Endothelial cell (in vitro differentiated cells): Measurements from ENCODE around the gene CT45A10. TPM values are rescaled to one million over a fixed set of nuclear protein-coding genes. Genes with fewer than 3 reads are reported as not detected.
"Not testable (repeated sequence)": the region's sequence is repeated elsewhere in the genome, so short reads cannot be mapped to it uniquely, and the experiment has no call there.

ENCODE experiments used
- DNase-seq: peaks from one replicate; pipeline ENCODE4 v3.0.0; 2021; ENCODE audit warnings: low spot score
- H3K27ac Mint-ChIP-seq: one replicate; pipeline ENCODE4 v1.8.0; 2021; ENCODE audit warnings: mixed read lengths, inconsistent platforms; ENCODE audit not compliant: unreplicated experiment
- H3K27me3 Mint-ChIP-seq: one replicate; pipeline ENCODE4 v1.8.0; 2021; ENCODE audit warnings: mild to moderate bottlenecking, moderate library complexity, mixed read lengths, inconsistent platforms; ENCODE audit not compliant: unreplicated experiment
- H3K36me3 Mint-ChIP-seq: one replicate; pipeline ENCODE4 v1.8.0; 2021; ENCODE audit warnings: mild to moderate bottlenecking, low read depth, mixed read lengths, inconsistent platforms; ENCODE audit not compliant: unreplicated experiment
- H3K4me1 Mint-ChIP-seq: one replicate; pipeline ENCODE4 v1.8.0; 2021; ENCODE audit warnings: mild to moderate bottlenecking, mixed read lengths, inconsistent platforms; ENCODE audit not compliant: unreplicated experiment
- H3K4me3 Mint-ChIP-seq: one replicate; pipeline ENCODE4 v1.8.0; 2021; ENCODE audit warnings: mild to moderate bottlenecking, mixed read lengths, inconsistent platforms; ENCODE audit not compliant: unreplicated experiment
- H3K9me3 Mint-ChIP-seq: one replicate; pipeline ENCODE4 v1.8.0; 2021; ENCODE audit warnings: mixed read lengths, inconsistent platforms; ENCODE audit not compliant: unreplicated experiment
- total RNA-seq: library from RNA; stranded (reverse); fragmentation: NEBNext Ultra II Directional; extraction: Animal tissue kit (Norgen Biotek cat#: 25700); gene quantifications from one replicate; pipeline ENCODE4 v1.2.1, GENCODE V29; 2021; ENCODE audit not compliant: unreplicated experiment
- TF ChIP-seq, protein P1 (sequence below): fragments of 200-600 bp; sonication (generic); IDR thresholded peaks from one replicate; pipeline ENCODE4 v1.5.0; 2021; ENCODE audit warnings: antibody characterized with exemption; ENCODE audit not compliant: unreplicated experiment

CT45A10 gene
- total RNA-seq, 1 donor from 2014 or later = not detected

- peaks cover 4% of the 10 kb centered on the region for H3K27me3 Mint-ChIP-seq
- H3K9me3 Mint-ChIP-seq = no peaks in the 10 kb centered on the region
- no peak overlapping the region for H3K27ac Mint-ChIP-seq
- no peak for DNase-seq
- H3K4me3 Mint-ChIP-seq = no peak overlapping the region
- TF ChIP-seq, protein P1, sequence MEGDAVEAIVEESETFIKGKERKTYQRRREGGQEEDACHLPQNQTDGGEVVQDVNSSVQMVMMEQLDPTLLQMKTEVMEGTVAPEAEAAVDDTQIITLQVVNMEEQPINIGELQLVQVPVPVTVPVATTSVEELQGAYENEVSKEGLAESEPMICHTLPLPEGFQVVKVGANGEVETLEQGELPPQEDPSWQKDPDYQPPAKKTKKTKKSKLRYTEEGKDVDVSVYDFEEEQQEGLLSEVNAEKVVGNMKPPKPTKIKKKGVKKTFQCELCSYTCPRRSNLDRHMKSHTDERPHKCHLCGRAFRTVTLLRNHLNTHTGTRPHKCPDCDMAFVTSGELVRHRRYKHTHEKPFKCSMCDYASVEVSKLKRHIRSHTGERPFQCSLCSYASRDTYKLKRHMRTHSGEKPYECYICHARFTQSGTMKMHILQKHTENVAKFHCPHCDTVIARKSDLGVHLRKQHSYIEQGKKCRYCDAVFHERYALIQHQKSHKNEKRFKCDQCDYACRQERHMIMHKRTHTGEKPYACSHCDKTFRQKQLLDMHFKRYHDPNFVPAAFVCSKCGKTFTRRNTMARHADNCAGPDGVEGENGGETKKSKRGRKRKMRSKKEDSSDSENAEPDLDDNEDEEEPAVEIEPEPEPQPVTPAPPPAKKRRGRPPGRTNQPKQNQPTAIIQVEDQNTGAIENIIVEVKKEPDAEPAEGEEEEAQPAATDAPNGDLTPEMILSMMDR = no peak
- no peaks in the 10 kb centered on the region for H3K36me3 Mint-ChIP-seq
- H3K4me1 Mint-ChIP-seq = no peaks in the 10 kb centered on the region
These were observed 21.2 kb upstream of the CT45A10 start for GRCh38 chrX:135914404-135914803.

DNA sequence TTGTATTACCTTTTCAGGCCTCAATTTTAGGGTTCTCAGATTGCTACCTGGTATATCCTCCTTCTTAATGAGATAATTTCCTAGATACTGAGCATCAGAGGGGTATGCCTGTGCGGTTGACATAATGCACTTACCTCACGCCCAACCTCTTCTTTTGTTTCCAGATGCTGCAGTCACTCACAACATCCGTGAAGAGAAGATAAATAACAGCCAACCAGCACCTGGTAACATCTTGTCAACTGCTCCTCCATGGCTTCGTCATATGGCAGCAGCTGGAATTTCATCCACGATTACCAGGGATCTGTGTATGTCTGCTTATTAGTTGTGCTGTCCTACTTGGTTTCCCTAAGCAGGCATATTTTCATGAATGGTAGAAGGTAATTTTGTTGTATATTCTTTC is 17.0 kb upstream of the CT45A10 start:
- no peak overlapping the region for H3K27ac Mint-ChIP-seq
- peaks cover 4% of the 10 kb centered on the region for H3K27me3 Mint-ChIP-seq
- no peak for DNase-seq
- H3K4me3 Mint-ChIP-seq = no peak overlapping the region
- H3K4me1 Mint-ChIP-seq = no peaks in the 10 kb centered on the region
- no peaks in the 10 kb centered on the region for H3K36me3 Mint-ChIP-seq
- no peaks in the 10 kb centered on the region for H3K9me3 Mint-ChIP-seq
- TF ChIP-seq, protein P1 = no peak

DNA sequence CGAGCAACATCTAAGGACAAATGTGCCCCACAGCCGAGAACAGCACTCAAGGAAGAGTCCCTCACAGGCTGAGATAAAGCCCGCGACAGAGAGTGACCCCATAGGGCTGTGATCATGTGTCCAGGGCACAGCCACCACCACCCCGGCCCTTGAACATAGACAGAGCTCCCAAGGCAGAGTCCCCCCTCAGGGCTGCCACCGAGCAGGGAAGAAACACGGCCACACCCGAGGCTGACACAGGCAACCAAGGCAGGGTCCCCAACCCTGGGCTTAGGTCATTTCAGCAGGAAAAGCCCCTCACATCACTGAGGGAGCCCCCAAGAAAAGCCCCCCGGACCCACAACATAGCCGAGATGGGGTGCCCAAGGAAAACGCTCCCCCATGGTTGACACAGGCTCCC is 463 bp downstream of the CT45A10 start:
- H3K4me3 Mint-ChIP-seq = no peak overlapping the region
- DNase-seq = no peak
- no peak overlapping the region for H3K27ac Mint-ChIP-seq
- no peaks in the 10 kb centered on the region for H3K4me1 Mint-ChIP-seq
- TF ChIP-seq, protein P1 = no peak
- no peaks in the 10 kb centered on the region for H3K27me3 Mint-ChIP-seq
- H3K9me3 Mint-ChIP-seq = no peaks in the 10 kb centered on the region
- no peaks in the 10 kb centered on the region for H3K36me3 Mint-ChIP-seq

GRCh38 chrX:135890087-135890585 is 3.1 kb downstream of the CT45A10 start:
- DNase-seq = no peak
- Mint-ChIP-seq H3K27me3 (no peaks in the 10 kb centered on the region), H3K4me1 (no peaks in the 10 kb centered on the region), H3K9me3 (no peaks in the 10 kb centered on the region), H3K36me3 (no peaks in the 10 kb centered on the region), H3K27ac (no peak overlapping the region), H3K4me3 (no peak overlapping the region)
- TF ChIP-seq, protein P1 = no peak

DNA sequence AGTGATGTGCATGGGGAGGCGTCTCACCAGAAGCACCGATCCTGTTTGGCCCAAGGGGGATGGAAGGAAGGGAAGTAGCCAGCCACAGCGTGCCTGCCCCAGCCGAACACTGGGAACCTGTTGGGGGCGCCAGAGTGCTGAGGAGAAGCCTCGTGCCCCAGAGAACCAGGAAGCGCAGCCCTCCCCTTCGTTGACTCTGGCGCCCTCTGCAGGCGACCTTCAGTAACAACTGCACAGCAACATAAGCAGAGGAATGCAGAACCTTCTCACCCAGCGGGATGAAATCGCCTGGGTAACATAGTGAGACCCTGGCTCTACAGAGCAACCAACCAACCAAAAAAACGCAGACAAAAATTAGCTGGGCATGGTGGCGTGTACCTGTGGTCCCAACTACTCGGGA is 4.3 kb downstream of the CT45A10 start:
- DNase-seq = not testable (repeated sequence)

GRCh38 chrX:135888230-135888629 is 5.0 kb downstream of the CT45A10 start:
- H3K9me3 Mint-ChIP-seq, H3K27me3 Mint-ChIP-seq, H3K4me1 Mint-ChIP-seq, DNase-seq, H3K27ac Mint-ChIP-seq, H3K36me3 Mint-ChIP-seq, H3K4me3 Mint-ChIP-seq: not testable (repeated sequence)

More for the DNA sequence above, 4.3 kb downstream of the CT45A10 start:
- H3K27ac Mint-ChIP-seq, H3K4me3 Mint-ChIP-seq, H3K4me1 Mint-ChIP-seq, H3K9me3 Mint-ChIP-seq, H3K36me3 Mint-ChIP-seq, H3K27me3 Mint-ChIP-seq: not testable (repeated sequence)
- TF ChIP-seq, protein P1 = peak; percentile 15

DNA sequence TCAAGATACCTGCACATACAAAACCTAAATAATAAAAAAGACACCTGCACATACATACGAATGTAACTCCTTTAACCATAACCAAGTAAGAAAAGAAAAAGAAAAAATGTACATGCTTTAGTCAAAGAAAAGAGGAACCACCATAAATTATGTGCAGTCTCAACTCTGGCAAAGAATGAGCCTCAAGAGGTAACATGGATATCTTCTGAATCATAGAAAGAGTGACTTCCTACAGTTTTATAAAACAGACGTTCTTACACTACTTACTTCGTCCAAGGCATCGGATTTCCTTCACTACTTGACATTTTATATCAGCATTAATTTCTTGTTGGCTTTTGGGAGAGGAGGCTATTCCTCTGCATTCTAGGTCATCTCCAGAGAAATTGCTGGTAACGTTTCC is 10.5 kb downstream of the CT45A10 start:
- not testable (repeated sequence) for DNase-seq, H3K36me3 Mint-ChIP-seq, H3K27ac Mint-ChIP-seq, H3K4me1 Mint-ChIP-seq, H3K27me3 Mint-ChIP-seq, H3K9me3 Mint-ChIP-seq, H3K4me3 Mint-ChIP-seq

DNA sequence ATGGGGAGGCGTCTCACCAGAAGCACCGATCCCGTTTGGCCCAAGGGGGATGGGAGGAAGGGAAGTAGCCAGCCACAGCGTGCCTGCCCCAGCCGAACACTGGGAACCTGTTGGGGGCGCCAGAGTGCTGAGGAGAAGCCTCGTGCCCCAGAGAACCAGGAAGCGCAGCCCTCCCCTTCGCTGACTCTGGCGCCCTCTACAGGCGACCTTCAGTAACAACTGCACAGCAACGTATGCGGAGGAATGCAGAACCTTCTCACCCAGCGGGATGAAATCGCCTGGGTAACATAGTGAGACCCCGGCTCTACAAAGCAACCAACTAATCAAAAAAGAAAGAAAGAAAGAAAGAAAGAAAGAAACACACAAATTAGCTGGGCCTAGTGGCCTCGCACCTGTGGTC is 21.5 kb downstream of the CT45A10 start, which contains the start of gene CT45A9:
CT45A9 (minus strand) TSS at position 101 of the 400 bp plus-strand sequence. CDS start 3,751 bp downstream, outside the sequence.
- not testable (repeated sequence) for DNase-seq, H3K4me1 Mint-ChIP-seq, H3K9me3 Mint-ChIP-seq, H3K27me3 Mint-ChIP-seq, H3K36me3 Mint-ChIP-seq, H3K27ac Mint-ChIP-seq, H3K4me3 Mint-ChIP-seq
